GM23248 (cell line): ENCODE results near the gene XG. TPM values are rescaled to one million over a fixed set of nuclear protein-coding genes. Genes with fewer than 3 reads are reported as not detected.
A peak's percentile ranks its signal among the peaks of the same experiment; 100 is the strongest.

Experiments used
- DNase-seq: peaks from one replicate; pipeline ENCODE4 v3.0.0-alpha.2; 2015
- H2AFZ ChIP-seq: fragments of 200-600 bp; sonication (generic); 2 replicates; pipeline ENCODE4 v1.6.1; 2016; ENCODE audit warnings: antibody characterized with exemption
- H3F3A ChIP-seq: fragments of 200-600 bp; sonication (generic); 2 replicates; pipeline ENCODE4 v1.6.1; 2016; ENCODE audit warnings: mild to moderate bottlenecking, antibody characterized with exemption, mixed run types; ENCODE audit not compliant: insufficient read depth
- H3K27ac ChIP-seq: fragments of 200-600 bp; sonication (generic); 2 replicates; pipeline ENCODE4 v1.5.1; 2016; ENCODE audit warnings: mild to moderate bottlenecking
- H3K27me3 ChIP-seq: fragments of 200-600 bp; sonication (generic); replicated peaks from 2 replicates; pipeline ENCODE4 v1.6.1; 2016; ENCODE audit warnings: mild to moderate bottlenecking; ENCODE audit not compliant: insufficient read depth
- H3K36me3 ChIP-seq: fragments of 200-600 bp; sonication (generic); 2 replicates; pipeline ENCODE4 v1.6.1; 2016; ENCODE audit warnings: low read depth, mild to moderate bottlenecking
- H3K4me1 ChIP-seq: fragments of 200-600 bp; sonication (generic); 2 replicates; pipeline ENCODE4 v1.6.1; 2016; ENCODE audit warnings: mild to moderate bottlenecking; ENCODE audit not compliant: insufficient read depth
- H3K4me2 ChIP-seq: fragments of 200-600 bp; sonication (generic); one replicate; pipeline ENCODE4 v1.6.1; 2016; ENCODE audit warnings: mild to moderate bottlenecking; ENCODE audit not compliant: unreplicated experiment
- H3K4me3 ChIP-seq: fragments of 200-600 bp; sonication (generic); 2 replicates; pipeline ENCODE4 v1.5.1; 2016; ENCODE audit warnings: mild to moderate bottlenecking
- H3K79me2 ChIP-seq: fragments of 200-600 bp; sonication (generic); 2 replicates; pipeline ENCODE4 v1.6.1; 2016; ENCODE audit warnings: mild to moderate bottlenecking; ENCODE audit not compliant: insufficient read depth
- H3K9ac ChIP-seq: fragments of 200-600 bp; sonication (generic); 2 replicates; pipeline ENCODE4 v1.6.1; 2016; ENCODE audit warnings: mild to moderate bottlenecking
- H3K9me2 ChIP-seq: fragments of 200-600 bp; sonication (generic); 2 replicates; pipeline ENCODE4 v1.6.1; 2016; ENCODE audit warnings: mixed run types, mild to moderate bottlenecking, moderate library complexity; ENCODE audit not compliant: insufficient read depth
- H3K9me3 ChIP-seq: fragments of 200-600 bp; sonication (generic); one replicate; pipeline ENCODE4 v1.6.1; 2017; ENCODE audit warnings: low read depth
- H4K20me1 ChIP-seq: fragments of 200-600 bp; sonication (generic); 2 replicates; pipeline ENCODE4 v1.6.0; 2016; ENCODE audit not compliant: insufficient read depth
- EZH2 ChIP-seq: fragments of 200-600 bp; sonication (generic); IDR thresholded peaks from 2 replicates; pipeline ENCODE4 v1.6.1; 2018; ENCODE audit warnings: antibody characterized with exemption, mild to moderate bottlenecking; ENCODE audit not compliant: insufficient read depth, poor library complexity, severe bottlenecking
- EZH2phosphoT487 ChIP-seq: fragments of 200-600 bp; sonication (generic); IDR thresholded peaks from 2 replicates; pipeline ENCODE4 v1.6.1; 2018; ENCODE audit warnings: antibody characterized with exemption, moderate library complexity, mild to moderate bottlenecking, low read depth; ENCODE audit not compliant: insufficient read depth
- WGBS, 2 experiments: methylation state at CpG; one replicate each; pipeline ENCODE4 v1.1.6; 2015 to 2017; ENCODE audit warnings: low lambda C conversion rate in 2 of 2, low coverage in 1 of 2; ENCODE audit errors: missing lambda C conversion rate in 2 of 2; 5-methylcytosine and 5-hydroxymethylcytosine counted together
- in situ Hi-C: fragments of 300-500 bp; cut with MboI; formaldehyde crosslinking; loops from 2 replicates; pipeline ENCODE4 v1.15.0; 2020
- polyA plus RNA-seq: library from polyadenylated mRNA; unstranded; fragments of >200 nt; fragmentation: Nextera tagmentation; extraction: Ambion mirVana; gene quantifications from 2 replicates; pipeline ENCODE4 v1.2.1, GENCODE V29; 2016
- total RNA-seq: library from RNA; depleted of rRNA; stranded (reverse); fragments of >200 nt; shearing (Covaris generic); gene quantifications from 2 replicates; pipeline ENCODE4 v1.2.3, GENCODE V29; 2014

Gene XG
- total and polyA plus RNA-seq, 2 experiments from 2014 or later = 21.4 to 48.4 TPM

GRCh38 chrX:2820136-2820771 lies 68.4 kb downstream of the XG start:
- no peak for DNase-seq
- Histone ChIP-seq H3K9me3 (no peaks in the 10 kb centered on the region), H2AFZ (no peak overlapping the region), H3K4me1 (no peaks in the 10 kb centered on the region), H3K9me2 (no peaks in the 10 kb centered on the region), H3K4me2 (no peak overlapping the region), H3K27ac (no peak overlapping the region), H3F3A (no peaks in the 10 kb centered on the region), H4K20me1 (no peaks in the 10 kb centered on the region), H3K36me3 (no peaks in the 10 kb centered on the region), H3K4me3 (no peak overlapping the region), H3K79me2 (no peaks in the 10 kb centered on the region), H3K27me3 (no peaks in the 10 kb centered on the region), H3K9ac (no peak overlapping the region)
- in situ Hi-C loops = loop anchor here (10.0 kb wide), 1 partner anchor 175 kb away; no protein-coding TSS in a partner anchor
- 50 to 53% methylated on average over 7 to 8 of the region's 8 CpGs for WGBS, 2 experiments
- TF ChIP-seq EZH2phosphoT487 = no peak
- no peak for TF ChIP-seq EZH2

GRCh38 chrX:2823795-2824386 lies 72.1 kb downstream of the XG start:
- WGBS, 2 experiments = 59 to 68% methylated on average over 7 to 10 of the region's 13 CpGs
- Histone ChIP-seq H3K79me2 (no peaks in the 10 kb centered on the region), H3K9me2 (no peaks in the 10 kb centered on the region), H3K9ac (no peak overlapping the region), H3F3A (no peaks in the 10 kb centered on the region), H3K4me1 (no peaks in the 10 kb centered on the region), H3K4me3 (no peak overlapping the region), H2AFZ (no peak overlapping the region), H3K27ac (no peak overlapping the region), H4K20me1 (no peaks in the 10 kb centered on the region), H3K27me3 (no peaks in the 10 kb centered on the region), H3K4me2 (no peak overlapping the region), H3K36me3 (no peaks in the 10 kb centered on the region), H3K9me3 (no peaks in the 10 kb centered on the region)
- in situ Hi-C loops = loop anchor here (10.0 kb wide), 1 partner anchor 179 kb away; no protein-coding TSS in a partner anchor
- DNase-seq = no peak
- TF ChIP-seq EZH2 (no peak), EZH2phosphoT487 (no peak)

GRCh38 chrX:2824886-2825285 lies 73.0 kb downstream of the XG start:
- H3K79me2 ChIP-seq = no peaks in the 10 kb centered on the region
- H3K9me3 ChIP-seq = no peaks in the 10 kb centered on the region
- no peaks in the 10 kb centered on the region for H3K27me3 ChIP-seq
- no peak overlapping the region for H3K4me3 ChIP-seq
- no peaks in the 10 kb centered on the region for H3F3A ChIP-seq
- H3K4me2 ChIP-seq = no peak overlapping the region
- no peak overlapping the region for H2AFZ ChIP-seq
- in situ Hi-C loops = loop anchor here (10.0 kb wide), 1 partner anchor 180 kb away; no protein-coding TSS in a partner anchor
- no peak for DNase-seq
- H3K9me2 ChIP-seq = no peaks in the 10 kb centered on the region
- no peaks in the 10 kb centered on the region for H3K36me3 ChIP-seq
- H3K9ac ChIP-seq = no peak overlapping the region
- H3K4me1 ChIP-seq = no peaks in the 10 kb centered on the region
- no peaks in the 10 kb centered on the region for H4K20me1 ChIP-seq
- H3K27ac ChIP-seq = no peak overlapping the region
- TF ChIP-seq EZH2 (no peak), EZH2phosphoT487 (no peak)

- H4K20me1 ChIP-seq = no peaks in the 10 kb centered on the region
- 51% methylated on average over 20 to 21 of the region's 56 CpGs for WGBS, 2 experiments
- no peaks in the 10 kb centered on the region for H3K9me2 ChIP-seq
- in situ Hi-C loops = loop anchor here (10.0 kb wide), 1 partner anchor 184 kb away; no protein-coding TSS in a partner anchor
- no peak for TF ChIP-seq EZH2phosphoT487
- TF ChIP-seq EZH2 = no peak
- H3F3A ChIP-seq = no peaks in the 10 kb centered on the region
- H3K27ac ChIP-seq = no peak within 1 kb of the TSS
- H3K9me3 ChIP-seq = no peaks in the 10 kb centered on the region
- peak; percentile 9 for DNase-seq
- H3K4me1 ChIP-seq = no peaks in the 10 kb centered on the region
- H3K36me3 ChIP-seq = no peaks in the 10 kb centered on the region
- H3K79me2 ChIP-seq = no peaks in the 10 kb centered on the region
- H3K4me3 ChIP-seq = peak within 1 kb of the TSS; percentile 42; the same call in 1 of the 2 replicates
- H3K4me2 ChIP-seq = peak within 1 kb of the TSS; percentile 48
- H3K27me3 ChIP-seq = no peaks in the 10 kb centered on the region
- no peak within 1 kb of the TSS for H3K9ac ChIP-seq
- no peak within 1 kb of the TSS for H2AFZ ChIP-seq
These were observed 76.6 kb downstream of the XG start, which contains the start of gene GYG2 for GRCh38 chrX:2828344-2828958. Gene GYG2 (plus strand): TSS chrX:2828930. CDS start chrX:2830189, 1,259 bp downstream.
